ENCODE data around the gene TBC1D10A. TPM values are rescaled to one million over a fixed set of nuclear protein-coding genes. Genes with fewer than 3 reads are reported as not detected.

TBC1D10A gene
- total RNA-seq, 1 experiment from 2014 or later, result 12.2 TPM

GRCh38 chr22:30248484-30248883 is 78.3 kb downstream of the TBC1D10A start:
- H3K36me3 ChIP-seq (ENCODE audit: control insufficient read depth, insufficient read depth, low read length), result no peaks in the 10 kb centered on the region; the same call in 1 of the 2 replicates
- intact Hi-C loops (cut with micrococcal nuclease; ENCODE audit: unreplicated experiment), result no loop called here
- H3K4me1 ChIP-seq, result peaks cover 40% of the 10 kb centered on the region
- H3K4me3 ChIP-seq (ENCODE audit: low read depth, low read length), result no peak overlapping the region
- DNase-seq, result no peak
- no peaks in the 10 kb centered on the region for H3K27me3 ChIP-seq (replicated peaks; ENCODE audit: control insufficient read depth, insufficient read depth, low read length)
- Mint-ChIP-seq H3K27me3 (ENCODE audit: insufficient read depth, unreplicated experiment) (no peaks in the 10 kb centered on the region), H3K4me3 (ENCODE audit: unreplicated experiment) (peak overlapping the region; percentile 14), H3K9me3 (ENCODE audit: unreplicated experiment) (no peaks in the 10 kb centered on the region), H3K36me3 (ENCODE audit: insufficient read depth, unreplicated experiment) (no peaks in the 10 kb centered on the region), H3K27ac (ENCODE audit: unreplicated experiment) (peak overlapping the region; percentile 29), H3K4me1 (ENCODE audit: low read depth, unreplicated experiment) (peaks cover 32% of the 10 kb centered on the region)
- ChIA-PET POLR2A (no interaction called here), CTCF (no interaction called here)
- no TSS peak for BruUV-seq (replicated peaks)
- no peaks in the 10 kb centered on the region for H3K9me3 ChIP-seq
- TF ChIP-seq CTCF (IDR thresholded peaks at IDR 0.05; ENCODE audit: insufficient read depth in 1 of 2, low read depth in 1 of 2, low read length in 1 of 2, severe bottlenecking in 1 of 2, unreplicated experiment in 1 of 2), result no peak

DNA sequence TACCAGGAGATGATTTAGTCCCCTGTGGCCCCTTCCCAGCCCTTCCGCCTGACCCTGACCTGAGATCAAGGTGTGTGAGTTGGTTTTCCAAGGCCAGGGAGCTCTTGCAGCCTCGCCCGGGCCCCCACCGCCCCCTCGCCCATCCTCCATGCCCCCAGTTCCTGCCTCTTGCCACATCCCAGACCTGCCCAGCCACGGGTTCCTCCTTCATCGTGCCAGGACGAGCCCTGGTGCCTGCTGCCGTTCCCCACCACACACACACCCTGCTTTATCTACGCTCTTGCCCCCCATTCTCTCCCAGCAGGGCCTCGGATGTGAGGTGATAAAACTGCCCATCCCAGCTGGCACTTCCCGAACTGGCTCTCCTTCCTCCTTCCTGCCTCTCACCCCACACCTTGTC is 78.8 kb downstream of the TBC1D10A start:
- BruUV-seq (replicated peaks), result no TSS peak
- Histone ChIP-seq H3K27me3 (replicated peaks; ENCODE audit: control insufficient read depth, insufficient read depth, low read length) (no peaks in the 10 kb centered on the region), H3K9me3 (no peaks in the 10 kb centered on the region), H3K4me3 (ENCODE audit: low read depth, low read length) (no peak overlapping the region), H3K36me3 (ENCODE audit: control insufficient read depth, insufficient read depth, low read length) (no peaks in the 10 kb centered on the region; the same call in 1 of the 2 replicates), H3K4me1 (peaks cover 40% of the 10 kb centered on the region)
- TF ChIP-seq CTCF (IDR thresholded peaks at IDR 0.05; ENCODE audit: insufficient read depth in 1 of 2, low read depth in 1 of 2, low read length in 1 of 2, severe bottlenecking in 1 of 2, unreplicated experiment in 1 of 2), result no peak
- intact Hi-C loops (cut with micrococcal nuclease; ENCODE audit: unreplicated experiment), result loop anchor here (2.0 kb wide), 1 partner anchor 41 kb away; no protein-coding TSS in a partner anchor
- ChIA-PET CTCF (interaction anchor here (0.6 kb wide), 1 partner anchor 39 kb away, joined by 3 read pairs; no protein-coding TSS in a partner anchor), POLR2A (no interaction called here)
- H3K36me3 Mint-ChIP-seq (ENCODE audit: insufficient read depth, unreplicated experiment), result peaks cover 3% of the 10 kb centered on the region
- peaks cover 30% of the 10 kb centered on the region for H3K4me1 Mint-ChIP-seq (ENCODE audit: low read depth, unreplicated experiment)
- no peak for DNase-seq
- H3K4me3 Mint-ChIP-seq (ENCODE audit: unreplicated experiment), result peak overlapping the region; percentile 85
- H3K9me3 Mint-ChIP-seq (ENCODE audit: unreplicated experiment), result no peaks in the 10 kb centered on the region
- no peak overlapping the region for H3K27ac Mint-ChIP-seq (ENCODE audit: unreplicated experiment)
- no peaks in the 10 kb centered on the region for H3K27me3 Mint-ChIP-seq (ENCODE audit: insufficient read depth, unreplicated experiment)

DNA sequence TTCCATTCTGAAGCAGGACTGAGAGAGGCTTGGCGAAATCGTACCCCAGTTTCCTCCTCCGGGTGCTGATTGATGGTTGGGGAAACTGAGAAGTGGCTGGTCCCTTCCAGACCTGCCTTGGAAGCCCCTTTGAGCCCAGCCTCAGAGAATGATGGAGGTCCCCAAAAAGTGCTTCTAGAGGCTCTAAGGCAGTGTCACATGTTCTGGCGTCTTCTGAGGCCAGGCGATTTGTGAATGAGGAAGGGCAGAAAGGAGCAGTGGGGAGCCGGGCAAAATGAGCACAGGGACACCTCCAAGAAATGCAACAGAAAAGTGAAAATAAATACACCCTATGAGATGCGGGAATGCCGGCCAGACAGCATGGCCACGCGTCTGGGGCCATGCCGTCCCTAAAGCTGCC is 79.2 kb downstream of the TBC1D10A start:
- H3K4me1 Mint-ChIP-seq (ENCODE audit: low read depth, unreplicated experiment), result peaks cover 26% of the 10 kb centered on the region
- H3K4me1 ChIP-seq, result peaks cover 40% of the 10 kb centered on the region

More for the DNA sequence above, 79.2 kb downstream of the TBC1D10A start:
- intact Hi-C loops (cut with micrococcal nuclease; ENCODE audit: unreplicated experiment), result loop anchor here (2.0 kb wide), 1 partner anchor 41 kb away; no protein-coding TSS in a partner anchor
- H3K9me3 ChIP-seq, result no peaks in the 10 kb centered on the region
- no peak overlapping the region for H3K4me3 ChIP-seq (ENCODE audit: low read depth, low read length)
- no peak for TF ChIP-seq CTCF (IDR thresholded peaks at IDR 0.05; ENCODE audit: insufficient read depth in 1 of 2, low read depth in 1 of 2, low read length in 1 of 2, severe bottlenecking in 1 of 2, unreplicated experiment in 1 of 2)
- peaks cover 7% of the 10 kb centered on the region for H3K36me3 Mint-ChIP-seq (ENCODE audit: insufficient read depth, unreplicated experiment)
- H3K27ac Mint-ChIP-seq (ENCODE audit: unreplicated experiment), result peak overlapping the region; percentile 62
- H3K4me3 Mint-ChIP-seq (ENCODE audit: unreplicated experiment), result peak overlapping the region; percentile 85
- no peaks in the 10 kb centered on the region for H3K27me3 Mint-ChIP-seq (ENCODE audit: insufficient read depth, unreplicated experiment)
- no TSS peak for BruUV-seq (replicated peaks)
- no peaks in the 10 kb centered on the region; the same call in 1 of the 2 replicates for H3K36me3 ChIP-seq (ENCODE audit: control insufficient read depth, insufficient read depth, low read length)
- ChIA-PET CTCF (interaction anchor here (0.6 kb wide), 1 partner anchor 39 kb away, joined by 3 read pairs; no protein-coding TSS in a partner anchor), POLR2A (no interaction called here)
- H3K27me3 ChIP-seq (replicated peaks; ENCODE audit: control insufficient read depth, insufficient read depth, low read length), result no peaks in the 10 kb centered on the region
- H3K9me3 Mint-ChIP-seq (ENCODE audit: unreplicated experiment), result no peaks in the 10 kb centered on the region
- no peak for DNase-seq

Data from Caco-2 (cell line).